PC-3 (cell line): ENCODE data around the gene GRIN2A.

Source experiments
- CTCF ChIP-seq: fragments of 300-600 bp; sonication (generic); conservative IDR thresholded peaks from 2 replicates; pipeline ENCODE4 v1.5.1; 2017; ENCODE audit warnings: antibody characterized with exemption, low read depth, mild to moderate bottlenecking, low read length
- EZH2 ChIP-seq: fragments of 300-600 bp; sonication (generic); IDR thresholded peaks from one replicate; pipeline ENCODE4 v1.6.1; 2017; ENCODE audit warnings: antibody characterized with exemption, mild to moderate bottlenecking, low read length; ENCODE audit not compliant: unreplicated experiment
- EZH2phosphoT487 ChIP-seq: fragments of 300-600 bp; sonication (generic); IDR thresholded peaks from 2 replicates; pipeline ENCODE4 v1.6.1; 2018; ENCODE audit warnings: mild to moderate bottlenecking, antibody characterized with exemption, low read length, borderline replicate concordance

GRCh38 chr16:9949396-9949795, 232.8 kb downstream of the GRIN2A start:
- TF ChIP-seq CTCF (no peak), EZH2 (no peak), EZH2phosphoT487 (no peak)
